ENCODE data around the gene DNAJB1. TPM values are rescaled to one million over a fixed set of nuclear protein-coding genes. Genes with fewer than 3 reads are reported as not detected.

DNAJB1 gene
- total and polyA plus RNA-seq, 5 experiments from 2014 or later = 165 to 348 (median 205) TPM

GRCh38 chr19:14530506-14530905 lies 12.3 kb upstream of the DNAJB1 start:
- POLR2A ChIA-PET = interaction anchor here (0.6 to 11.9 kb wide), 8 partner anchors 10 to 123 kb away, joined by 3 to 207 read pairs (median 8); partner anchors contain the start of genes DNAJB1 and GIPC1
- Mint-ChIP-seq H3K27ac (peak overlapping the region; percentile 79 to 100 (median 98)), H3K4me3 (peak overlapping the region; percentile 71 to 99 (median 94)), H3K36me3 (peaks cover 0 to 26% (median 0%) of the 10 kb centered on the region in 3 donors), H3K9me3 (no peaks in the 10 kb centered on the region), H3K4me1 (peaks cover 10 to 67% (median 38%) of the 10 kb centered on the region in 4 donors), H3K27me3 (peaks cover 0 to 2% (median 0%) of the 10 kb centered on the region in 5 donors)
- DNase-seq = no peak
- ATAC-seq = no peak

GRCh38 chr19:14530005-14530348 lies 11.8 kb upstream of the DNAJB1 start:
- POLR2A ChIA-PET = interaction anchor here (0.5 to 11.9 kb wide), 10 partner anchors 10 to 1568 kb away, joined by 3 to 207 read pairs (median 5); partner anchors contain the start of genes DNAJB1, GIPC1 and NDUFB7
- H3K4me1 Mint-ChIP-seq = peaks cover 12 to 68% (median 40%) of the 10 kb centered on the region in 4 donors
- peak; percentile 15 to 29 for ATAC-seq
- peaks cover 0 to 2% (median 0%) of the 10 kb centered on the region in 5 donors for H3K27me3 Mint-ChIP-seq
- peak overlapping the region; percentile 95 to 100 (median 100) for H3K27ac Mint-ChIP-seq
- H3K9me3 Mint-ChIP-seq = no peaks in the 10 kb centered on the region
- peaks cover 0 to 25% (median 0%) of the 10 kb centered on the region in 3 donors for H3K36me3 Mint-ChIP-seq
- peak overlapping the region; percentile 91 to 99 (median 96) for H3K4me3 Mint-ChIP-seq
- peak in 8 of 10 donors; percentile 31 to 79 (median 69) for DNase-seq

- Mint-ChIP-seq H3K27me3 (peaks cover 0 to 2% (median 0%) of the 10 kb centered on the region in 5 donors), H3K4me1 (peaks cover 12 to 67% (median 40%) of the 10 kb centered on the region in 4 donors), H3K9me3 (no peaks in the 10 kb centered on the region), H3K27ac (peak within 1 kb of the TSS; percentile 95 to 100 (median 100)), H3K4me3 (peak within 1 kb of the TSS; percentile 91 to 99 (median 96)), H3K36me3 (peaks cover 0 to 23% (median 0%) of the 10 kb centered on the region in 3 donors)
- peak; percentile 98 to 100 (median 100) for DNase-seq
- POLR2A ChIA-PET = interaction anchor here (0.5 to 11.9 kb wide), 9 partner anchors 10 to 1568 kb away, joined by 3 to 207 read pairs (median 6); partner anchors contain the start of genes DNAJB1, GIPC1 and NDUFB7
- peak; percentile 90 to 91 for ATAC-seq
Observed at GRCh38 chr19:14529254-14530004, 11.2 kb upstream of the DNAJB1 start, which contains the start of gene TECR. TECR (plus strand) TSS chr19:14529594; CDS start chr19:14529697, 103 bp downstream.

GRCh38 chr19:14528419-14529253 lies 10.4 kb upstream of the DNAJB1 start:
- no peak for DNase-seq
- POLR2A ChIA-PET = interaction anchor here (0.6 to 11.9 kb wide), 4 partner anchors 9 to 1560 kb away, joined by 4 to 207 read pairs (median 32); partner anchors contain the start of gene DNAJB1
- H3K27ac Mint-ChIP-seq = peak overlapping the region; percentile 95 to 100 (median 100)
- H3K36me3 Mint-ChIP-seq = peaks cover 0 to 17% (median 0%) of the 10 kb centered on the region in 3 donors
- H3K4me3 Mint-ChIP-seq = peak overlapping the region; percentile 91 to 99 (median 96)
- peak in 1 of 2 donors; percentile 31 for ATAC-seq
- H3K27me3 Mint-ChIP-seq = peaks cover 0 to 2% (median 0%) of the 10 kb centered on the region in 5 donors
- peaks cover 12 to 74% (median 43%) of the 10 kb centered on the region in 4 donors for H3K4me1 Mint-ChIP-seq
- no peaks in the 10 kb centered on the region for H3K9me3 Mint-ChIP-seq

GRCh38 chr19:14526423-14526822 lies 8.2 kb upstream of the DNAJB1 start:
- DNase-seq (no peak), ATAC-seq (no peak)
- POLR2A ChIA-PET = interaction anchor here (1.8 to 13.2 kb wide), 3 partner anchors 7 to 19 kb away, joined by 8 to 609 read pairs (median 207); partner anchors contain the start of gene DNAJB1
- peak overlapping the region in 3 of 10 donors; percentile 18 to 28 (median 24) for H3K4me3 Mint-ChIP-seq
- no peaks in the 10 kb centered on the region for H3K9me3 Mint-ChIP-seq
- peaks cover 0 to 2% (median 0%) of the 10 kb centered on the region in 5 donors for H3K27me3 Mint-ChIP-seq
- H3K4me1 Mint-ChIP-seq = peaks cover 23 to 75% (median 54%) of the 10 kb centered on the region in 4 donors
- peak overlapping the region; percentile 76 to 100 (median 86) for H3K27ac Mint-ChIP-seq
- H3K36me3 Mint-ChIP-seq = peaks cover 0 to 2% (median 0%) of the 10 kb centered on the region in 3 donors

- no peaks in the 10 kb centered on the region for H3K9me3 Mint-ChIP-seq
- peaks cover 22 to 70% (median 51%) of the 10 kb centered on the region in 4 donors for H3K4me1 Mint-ChIP-seq
- peak overlapping the region; percentile 76 to 100 (median 87) for H3K27ac Mint-ChIP-seq
- POLR2A ChIA-PET = interaction anchor here (0.5 to 13.2 kb wide), 4 partner anchors 9 to 256 kb away, joined by 3 to 609 read pairs (median 6); no protein-coding TSS in a partner anchor
- H3K4me3 Mint-ChIP-seq = peak overlapping the region in 1 of 10 donors; percentile 19
- H3K36me3 Mint-ChIP-seq = no peaks in the 10 kb centered on the region
- peaks cover 0 to 2% (median 0%) of the 10 kb centered on the region in 5 donors for H3K27me3 Mint-ChIP-seq
- ATAC-seq (no peak), DNase-seq (no peak)
Observed at GRCh38 chr19:14525729-14526128, 7.5 kb upstream of the DNAJB1 start.

GRCh38 chr19:14520543-14520942 lies 2.3 kb upstream of the DNAJB1 start:
- DNase-seq (no peak), ATAC-seq (no peak)
- peaks cover 33 to 74% (median 71%) of the 10 kb centered on the region in 4 donors for H3K4me1 Mint-ChIP-seq
- peaks cover 0 to 3% (median 0%) of the 10 kb centered on the region in 9 donors for H3K9me3 Mint-ChIP-seq
- H3K4me3 Mint-ChIP-seq = peak overlapping the region in 8 of 10 donors; percentile 48 to 96 (median 78)
- POLR2A ChIA-PET = interaction anchor here (1.3 to 13.2 kb wide), 6 partner anchors 12 to 48 kb away, joined by 4 to 609 read pairs (median 18); partner anchors contain the start of genes GIPC1 and TECR
- peak overlapping the region; percentile 91 to 99 (median 99) for H3K27ac Mint-ChIP-seq
- peaks cover 11 to 22% (median 15%) of the 10 kb centered on the region in 3 donors for H3K36me3 Mint-ChIP-seq
- no peaks in the 10 kb centered on the region for H3K27me3 Mint-ChIP-seq

- ATAC-seq (no peak), DNase-seq (no peak)
- peaks cover 0 to 3% (median 0%) of the 10 kb centered on the region in 9 donors for H3K9me3 Mint-ChIP-seq
- no peaks in the 10 kb centered on the region for H3K27me3 Mint-ChIP-seq
- POLR2A ChIA-PET = interaction anchor here (1.3 to 13.2 kb wide), 7 partner anchors 12 to 138 kb away, joined by 4 to 609 read pairs (median 13); partner anchors contain the start of genes ADGRE5, GIPC1 and TECR
- H3K27ac Mint-ChIP-seq = peak overlapping the region; percentile 91 to 99 (median 99)
- peaks cover 11 to 28% (median 20%) of the 10 kb centered on the region in 3 donors for H3K36me3 Mint-ChIP-seq
- peak overlapping the region; percentile 9 to 99 (median 80) for H3K4me3 Mint-ChIP-seq
- H3K4me1 Mint-ChIP-seq = peaks cover 36 to 75% (median 74%) of the 10 kb centered on the region in 4 donors
Observed at GRCh38 chr19:14519860-14520407, 1.7 kb upstream of the DNAJB1 start.

- Mint-ChIP-seq H3K9me3 (peaks cover 0 to 3% (median 0%) of the 10 kb centered on the region in 9 donors), H3K27me3 (no peaks in the 10 kb centered on the region), H3K4me1 (peaks cover 42 to 80% (median 78%) of the 10 kb centered on the region in 4 donors), H3K36me3 (peaks cover 11 to 34% (median 25%) of the 10 kb centered on the region in 3 donors), H3K4me3 (peak overlapping the region; percentile 80 to 99 (median 92)), H3K27ac (peak overlapping the region; percentile 91 to 99 (median 99))
- POLR2A ChIA-PET = interaction anchor here (1.3 to 13.2 kb wide), 11 partner anchors 12 to 138 kb away, joined by 4 to 609 read pairs (median 8); partner anchors contain the start of genes ADGRE5, GIPC1, NDUFB7 and TECR
- DNase-seq (no peak), ATAC-seq (no peak)
Observed at GRCh38 chr19:14519245-14519859, 1.2 kb upstream of the DNAJB1 start.

GRCh38 chr19:14517446-14517839 lies 754 bp downstream of the DNAJB1 start:
- peaks cover 0 to 3% (median 0%) of the 10 kb centered on the region in 9 donors for H3K9me3 Mint-ChIP-seq

More at GRCh38 chr19:14517446-14517839, 754 bp downstream of the DNAJB1 start:
- H3K4me3 Mint-ChIP-seq = peak overlapping the region; percentile 92 to 99 (median 94)
- ATAC-seq (no peak), DNase-seq (peak in 3 of 10 donors; percentile 31 to 65 (median 42))
- peaks cover 41 to 74% (median 72%) of the 10 kb centered on the region in 4 donors for H3K4me1 Mint-ChIP-seq
- H3K27ac Mint-ChIP-seq = peak overlapping the region; percentile 89 to 97 (median 94)
- no peaks in the 10 kb centered on the region for H3K27me3 Mint-ChIP-seq
- peaks cover 11 to 48% (median 25%) of the 10 kb centered on the region in 3 donors for H3K36me3 Mint-ChIP-seq
- POLR2A ChIA-PET = interaction anchor here (0.6 to 13.2 kb wide), 27 partner anchors 8 to 631 kb away, joined by 3 to 609 read pairs (median 5); partner anchors contain the start of genes ASF1B, DDX39A, GIPC1 and NDUFB7

All from naive thymus-derived CD8-positive, alpha-beta T cell (primary cell).